OCI-LY1 (cell line): ENCODE results near the gene DOK6.

Experiments
- H2AFZ ChIP-seq: fragments of 200-600 bp; sonication (generic), shearing (Covaris generic); 2 replicates; pipeline ENCODE4 v1.6.0; 2014; ENCODE audit warnings: antibody characterized with exemption, mild to moderate bottlenecking, low read length
- H3F3A ChIP-seq: fragments of 200-600 bp; sonication (generic), shearing (Covaris generic); 2 replicates; pipeline ENCODE4 v1.6.0; 2014; ENCODE audit warnings: mild to moderate bottlenecking, antibody characterized with exemption, low read length, moderate library complexity; ENCODE audit not compliant: insufficient read depth
- H3K27ac ChIP-seq: fragments of 200-600 bp; sonication (generic); 2 replicates; pipeline ENCODE4 v1.5.1; 2014; ENCODE audit warnings: low read length, mixed run types, mild to moderate bottlenecking, low read depth; ENCODE audit not compliant: poor library complexity, severe bottlenecking
- H3K27me3 ChIP-seq: fragments of 200-600 bp; sonication (generic); 2 replicates; pipeline ENCODE4 v1.6.0; 2014; ENCODE audit warnings: antibody characterized with exemption, mild to moderate bottlenecking, low read length, moderate library complexity; ENCODE audit not compliant: insufficient read depth
- H3K36me3 ChIP-seq: fragments of 200-600 bp; sonication (generic); 2 replicates; pipeline ENCODE4 v1.6.1; 2014; ENCODE audit warnings: mild to moderate bottlenecking, antibody characterized with exemption, low read length, moderate library complexity, mixed read lengths; ENCODE audit not compliant: insufficient read depth
- H3K4me1 ChIP-seq: fragments of 200-600 bp; sonication (generic); 2 replicates; pipeline ENCODE4 v1.5.1; 2014; ENCODE audit warnings: mild to moderate bottlenecking, low read length, moderate library complexity; ENCODE audit not compliant: insufficient read depth, severe bottlenecking
- H3K4me2 ChIP-seq: fragments of 200-600 bp; sonication (generic), shearing (Covaris generic); 2 replicates; pipeline ENCODE4 v1.6.1; 2014; ENCODE audit warnings: low read length
- H3K4me3 ChIP-seq: fragments of 200-600 bp; sonication (generic); 2 replicates; pipeline ENCODE4 v1.5.1; 2014; ENCODE audit warnings: low read length, low read depth, mild to moderate bottlenecking, mixed read lengths; ENCODE audit not compliant: poor library complexity, severe bottlenecking
- H3K79me2 ChIP-seq: fragments of 200-600 bp; shearing (Covaris generic); 2 replicates; pipeline ENCODE4 v1.6.1; 2016; ENCODE audit warnings: mixed run types, low read length, mixed read lengths; ENCODE audit not compliant: insufficient read depth
- H3K9ac ChIP-seq: fragments of 200-600 bp; sonication (generic), shearing (Covaris generic); 2 replicates; pipeline ENCODE4 v1.6.1; 2014; ENCODE audit warnings: mild to moderate bottlenecking, low read length, mixed read lengths
- H3K9me2 ChIP-seq: fragments of 200-600 bp; sonication (generic), shearing (Covaris generic); 2 replicates; pipeline ENCODE4 v1.6.1; 2014; ENCODE audit warnings: low read depth, mild to moderate bottlenecking, low read length, mixed read lengths
- H3K9me3 ChIP-seq: fragments of 200-600 bp; shearing (Covaris generic); 2 replicates; pipeline ENCODE4 v1.6.1; 2014; ENCODE audit warnings: low read length, mixed read lengths
- H4K20me1 ChIP-seq: fragments of 200-600 bp; sonication (generic), shearing (Covaris generic); 2 replicates; pipeline ENCODE4 v1.6.0; 2016; ENCODE audit warnings: mild to moderate bottlenecking, low read length; ENCODE audit not compliant: insufficient read depth
- EZH2 ChIP-seq: fragments of 200-600 bp; sonication (generic), shearing (Covaris generic); IDR thresholded peaks from 2 replicates; pipeline ENCODE4 v1.8.0; 2017; ENCODE audit warnings: borderline replicate concordance, mixed run types, mild to moderate bottlenecking, antibody characterized with exemption, low read length, moderate library complexity, mixed read lengths
- TF ChIP-seq, protein P1 (sequence below): fragments of 200-600 bp; sonication (generic), shearing (Covaris generic); IDR thresholded peaks from 2 replicates; pipeline ENCODE4 v1.5.1; 2017; ENCODE audit warnings: mild to moderate bottlenecking, antibody characterized with exemption, low read length, moderate library complexity, mixed read lengths

Gene DOK6

DNA sequence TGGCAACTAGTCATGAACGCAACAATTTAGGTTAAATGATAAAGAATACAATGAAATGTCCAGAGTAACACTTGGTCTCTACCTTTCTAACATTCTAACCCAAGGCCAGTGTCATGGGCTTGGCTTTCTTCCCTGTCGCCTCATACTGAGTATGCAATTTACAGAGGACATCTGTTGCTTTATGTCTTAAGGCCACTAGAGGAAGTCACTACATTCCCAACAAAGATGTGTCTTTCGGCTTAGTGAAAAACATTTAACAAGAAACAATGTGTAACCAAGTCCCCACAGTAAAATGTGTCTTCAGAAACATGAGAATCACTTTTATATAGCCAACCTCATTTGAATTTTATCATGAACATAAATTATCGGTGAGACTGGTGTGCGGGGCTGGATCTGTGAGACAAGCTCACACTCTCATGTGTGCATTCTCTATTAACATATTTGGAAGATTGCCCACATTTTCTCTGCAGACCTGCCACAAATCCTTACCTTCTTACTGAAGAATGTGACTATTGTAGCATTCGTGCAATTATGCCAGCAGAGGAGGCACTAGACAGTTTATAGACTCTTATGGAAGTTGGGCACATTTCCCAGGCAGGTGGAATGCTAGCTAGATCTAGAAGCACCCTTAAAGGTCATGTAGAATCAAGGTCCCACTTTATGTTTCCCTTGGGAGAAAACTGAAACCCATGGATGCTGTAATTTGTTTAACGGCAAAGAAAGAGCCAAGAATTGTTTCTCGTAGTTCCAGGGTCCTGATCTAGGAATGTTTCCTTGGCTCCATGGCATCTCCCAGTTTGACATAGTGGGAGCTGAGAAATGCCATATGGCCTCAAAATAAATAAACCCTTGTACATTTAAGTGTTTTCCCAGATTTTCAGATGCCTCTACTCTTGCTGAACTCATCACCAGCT, 445.2 kb downstream of the DOK6 start:
- TF ChIP-seq, protein P1, sequence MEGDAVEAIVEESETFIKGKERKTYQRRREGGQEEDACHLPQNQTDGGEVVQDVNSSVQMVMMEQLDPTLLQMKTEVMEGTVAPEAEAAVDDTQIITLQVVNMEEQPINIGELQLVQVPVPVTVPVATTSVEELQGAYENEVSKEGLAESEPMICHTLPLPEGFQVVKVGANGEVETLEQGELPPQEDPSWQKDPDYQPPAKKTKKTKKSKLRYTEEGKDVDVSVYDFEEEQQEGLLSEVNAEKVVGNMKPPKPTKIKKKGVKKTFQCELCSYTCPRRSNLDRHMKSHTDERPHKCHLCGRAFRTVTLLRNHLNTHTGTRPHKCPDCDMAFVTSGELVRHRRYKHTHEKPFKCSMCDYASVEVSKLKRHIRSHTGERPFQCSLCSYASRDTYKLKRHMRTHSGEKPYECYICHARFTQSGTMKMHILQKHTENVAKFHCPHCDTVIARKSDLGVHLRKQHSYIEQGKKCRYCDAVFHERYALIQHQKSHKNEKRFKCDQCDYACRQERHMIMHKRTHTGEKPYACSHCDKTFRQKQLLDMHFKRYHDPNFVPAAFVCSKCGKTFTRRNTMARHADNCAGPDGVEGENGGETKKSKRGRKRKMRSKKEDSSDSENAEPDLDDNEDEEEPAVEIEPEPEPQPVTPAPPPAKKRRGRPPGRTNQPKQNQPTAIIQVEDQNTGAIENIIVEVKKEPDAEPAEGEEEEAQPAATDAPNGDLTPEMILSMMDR, result no peak
- no peak for TF ChIP-seq EZH2
- H3K4me3 ChIP-seq, result no peak overlapping the region
- no peaks in the 10 kb centered on the region for H4K20me1 ChIP-seq
- H3K79me2 ChIP-seq, result no peaks in the 10 kb centered on the region
- no peaks in the 10 kb centered on the region for H3F3A ChIP-seq
- H2AFZ ChIP-seq, result no peak overlapping the region
- no peak overlapping the region for H3K9ac ChIP-seq
- no peaks in the 10 kb centered on the region for H3K9me2 ChIP-seq
- no peaks in the 10 kb centered on the region for H3K4me1 ChIP-seq
- H3K27me3 ChIP-seq, result no peaks in the 10 kb centered on the region
- H3K9me3 ChIP-seq, result no peaks in the 10 kb centered on the region
- no peaks in the 10 kb centered on the region for H3K36me3 ChIP-seq
- no peak overlapping the region for H3K27ac ChIP-seq
- no peak overlapping the region for H3K4me2 ChIP-seq

DNA sequence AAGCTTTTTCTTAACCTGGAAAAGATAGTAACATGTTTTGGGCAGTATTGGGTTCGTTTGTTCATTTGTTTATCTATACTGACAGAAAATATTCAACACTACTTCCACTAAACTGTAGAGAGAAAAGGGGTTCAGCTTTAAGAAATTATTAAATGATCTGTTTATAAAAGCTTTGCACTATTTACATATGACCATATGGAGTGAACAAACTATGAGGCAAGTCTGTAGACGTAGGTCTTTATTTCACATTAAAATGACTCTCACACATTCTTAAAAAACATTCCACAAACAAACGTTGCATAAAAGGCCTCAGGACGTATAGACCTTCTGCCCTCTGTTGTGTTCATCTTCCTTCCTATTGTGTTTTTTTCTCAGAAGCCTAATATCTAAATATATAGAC, 452.4 kb downstream of the DOK6 start:
- H3K27ac ChIP-seq, result no peak overlapping the region
- TF ChIP-seq, protein P1, result no peak
- no peak for TF ChIP-seq EZH2

DNA sequence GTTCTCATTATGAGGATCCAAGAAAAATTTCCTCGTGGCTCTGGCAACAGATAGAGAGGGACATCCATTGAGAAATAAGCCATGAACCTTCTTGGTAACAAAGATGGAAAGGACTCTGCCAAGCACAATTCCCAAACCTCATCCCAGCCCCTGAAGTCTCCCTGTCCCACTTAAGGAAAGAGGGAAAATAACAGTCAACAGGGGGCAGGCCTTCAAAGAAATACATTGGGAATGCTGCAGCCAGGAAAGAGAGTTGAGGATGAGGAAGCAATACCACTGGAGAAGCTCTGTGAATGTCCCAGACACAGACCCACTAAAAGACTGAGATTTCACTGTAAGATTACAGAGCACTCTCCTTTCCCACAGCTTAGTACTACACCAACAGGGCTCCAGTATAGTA, 453.8 kb downstream of the DOK6 start:
- TF ChIP-seq, protein P1, result no peak
- no peak for TF ChIP-seq EZH2
- H3K9me2 ChIP-seq, result no peaks in the 10 kb centered on the region
- no peak overlapping the region for H3K4me3 ChIP-seq
- no peak overlapping the region for H3K4me2 ChIP-seq
- H4K20me1 ChIP-seq, result no peaks in the 10 kb centered on the region
- H3K79me2 ChIP-seq, result no peaks in the 10 kb centered on the region
- no peaks in the 10 kb centered on the region for H3K9me3 ChIP-seq
- H3K27me3 ChIP-seq, result no peaks in the 10 kb centered on the region
- no peaks in the 10 kb centered on the region for H3K4me1 ChIP-seq
- no peak overlapping the region for H3K9ac ChIP-seq
- H3K36me3 ChIP-seq, result no peaks in the 10 kb centered on the region
- no peak overlapping the region for H3K27ac ChIP-seq
- no peak overlapping the region for H2AFZ ChIP-seq
- H3F3A ChIP-seq, result no peaks in the 10 kb centered on the region

More for the DNA sequence above, 452.4 kb downstream of the DOK6 start:
- Histone ChIP-seq H3K9ac (no peak overlapping the region), H3K4me3 (no peak overlapping the region), H3K27me3 (no peaks in the 10 kb centered on the region), H3K9me2 (no peaks in the 10 kb centered on the region), H3K9me3 (no peaks in the 10 kb centered on the region), H3F3A (no peaks in the 10 kb centered on the region), H3K79me2 (no peaks in the 10 kb centered on the region), H3K4me2 (no peak overlapping the region), H4K20me1 (no peaks in the 10 kb centered on the region), H3K4me1 (no peaks in the 10 kb centered on the region), H3K36me3 (no peaks in the 10 kb centered on the region), H2AFZ (no peak overlapping the region)
